ENCODE results near the gene PIR. TPM values are rescaled to one million over a fixed set of nuclear protein-coding genes. Genes with fewer than 3 reads are reported as not detected.

Gene PIR
- 22.6 TPM for polyA plus RNA-seq (2013, experiment 1 of 2)
- 21.1 TPM for polyA plus RNA-seq (2013, experiment 2 of 2)

DNA sequence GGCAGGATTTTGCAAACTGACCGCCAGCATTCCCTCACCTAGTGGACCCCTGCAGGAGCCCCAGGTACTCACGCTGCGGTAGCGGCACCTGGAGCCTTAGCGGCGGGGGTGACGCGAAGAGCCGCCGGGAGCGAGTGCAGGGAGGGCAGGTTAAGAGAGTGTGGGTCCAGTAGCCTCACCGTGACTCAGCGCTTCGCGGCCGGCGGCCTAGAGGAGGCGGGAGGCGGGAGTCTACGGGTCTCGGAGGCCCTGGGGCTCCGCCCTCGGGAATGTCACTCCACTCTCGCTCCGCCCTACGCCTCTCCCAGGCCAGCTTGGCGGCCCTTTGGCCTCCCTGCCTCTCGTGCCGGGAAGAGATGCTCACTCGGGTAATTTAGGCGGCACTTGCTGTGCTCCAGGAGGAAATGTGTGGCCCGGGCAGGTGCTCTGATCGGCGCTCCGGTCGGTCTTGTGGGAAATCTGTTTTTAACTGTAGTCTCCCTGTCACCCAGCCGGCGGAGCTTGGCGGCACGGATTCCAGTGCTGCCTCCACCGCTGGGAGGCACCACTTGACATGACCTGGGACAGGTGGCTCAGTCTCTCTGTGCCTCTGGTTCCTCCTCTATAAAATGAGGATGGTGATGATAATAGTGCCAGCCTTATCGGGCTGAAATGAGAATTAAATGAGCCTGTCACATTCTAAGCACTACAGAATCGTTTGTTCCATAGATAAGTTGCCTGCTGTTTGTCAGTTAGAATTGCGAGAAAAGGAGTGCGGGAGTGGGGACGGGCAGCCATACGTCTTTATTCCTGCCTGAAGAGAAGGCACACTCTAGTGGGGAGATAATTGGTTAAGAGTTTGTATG, at the start of gene PIR:
TSS of gene PIR (minus strand) at position 216 of the 845 bp plus-strand sequence. CDS start 2,076 bp downstream, outside the sequence.
- no peak within 1 kb of the TSS for H2BK5ac ChIP-seq (ENCODE audit: low read length)
- no peaks in the 10 kb centered on the region for H3K4me1 ChIP-seq (ENCODE audit: control insufficient read depth, low read depth, low read length)
- H3K4me3 ChIP-seq (ENCODE audit: low read length): peak within 1 kb of the TSS; percentile 51
- H4K8ac ChIP-seq (ENCODE audit: low read depth, low read length): no peak within 1 kb of the TSS
- peak within 1 kb of the TSS; percentile 78 for H3K9ac ChIP-seq (ENCODE audit: low read length)
- no peak within 1 kb of the TSS for H2BK120ac ChIP-seq (ENCODE audit: low read depth, low read length)
- no peaks in the 10 kb centered on the region for H3K36me3 ChIP-seq (ENCODE audit: control insufficient read depth, insufficient read depth, low read length)
- H3K56ac ChIP-seq (ENCODE audit: low read length): peak within 1 kb of the TSS; percentile 85
- no peaks in the 10 kb centered on the region for H3K79me2 ChIP-seq (ENCODE audit: control insufficient read depth, insufficient read depth, low read length)
- peak within 1 kb of the TSS; percentile 66 for H3K27ac ChIP-seq (ENCODE audit: low read depth, low read length)
- DNase-seq: peak; percentile 95
- H3K4ac ChIP-seq (ENCODE audit: low read depth, low read length): peak within 1 kb of the TSS; percentile 85
- no peak within 1 kb of the TSS for H2AK5ac ChIP-seq (ENCODE audit: low read length)
- H3K27me3 ChIP-seq (ENCODE audit: insufficient read depth, low read length, poor library complexity): no peaks in the 10 kb centered on the region
- H3K4me2 ChIP-seq (ENCODE audit: low read length): peak within 1 kb of the TSS; percentile 34
- no peak within 1 kb of the TSS for H2BK15ac ChIP-seq (replicated peaks; ENCODE audit: low read depth)
- no peak within 1 kb of the TSS for H3K23ac ChIP-seq (ENCODE audit: low read length)
- WGBS (ENCODE audit: extremely low coverage, insufficient coverage, low lambda C conversion rate): no CpG with 5 or more reads among the region's 47 CpGs
- no peaks in the 10 kb centered on the region for H3K79me1 ChIP-seq (ENCODE audit: low read length)
- peak within 1 kb of the TSS; percentile 86 for H3K18ac ChIP-seq (ENCODE audit: low read length)
- peak within 1 kb of the TSS; percentile 6 for H4K5ac ChIP-seq (ENCODE audit: low read length)

DNA sequence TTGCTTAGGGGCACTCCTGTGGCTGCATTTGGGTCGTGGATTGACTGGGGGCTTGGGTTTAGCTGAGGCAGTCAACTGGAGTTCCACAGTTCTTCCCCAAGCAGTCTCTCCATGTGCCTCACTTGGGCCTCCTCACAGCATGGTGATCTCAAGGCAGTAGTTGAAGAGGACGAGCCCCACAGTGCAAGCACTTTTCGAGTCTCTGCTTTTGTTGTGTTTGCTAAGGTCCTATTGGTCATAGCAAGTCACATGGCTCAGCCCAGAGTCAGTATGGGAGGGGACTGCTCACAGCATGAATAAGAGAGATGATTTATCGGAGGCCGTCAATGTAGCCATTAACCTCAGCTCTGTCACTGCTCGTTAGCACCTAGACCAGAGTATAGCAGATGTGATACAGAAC, 37.2 kb upstream of the PIR start:
- no peak overlapping the region for H3K9ac ChIP-seq (ENCODE audit: low read length)
- no peaks in the 10 kb centered on the region for H3K79me1 ChIP-seq (ENCODE audit: low read length)
- H3K23ac ChIP-seq (ENCODE audit: low read length): no peak overlapping the region
- no peak overlapping the region for H2BK15ac ChIP-seq (replicated peaks; ENCODE audit: low read depth)
- no peak overlapping the region for H2BK120ac ChIP-seq (ENCODE audit: low read depth, low read length)
- no peak overlapping the region for H3K4ac ChIP-seq (ENCODE audit: low read depth, low read length)
- no peak overlapping the region for H4K5ac ChIP-seq (ENCODE audit: low read length)
- no peak overlapping the region for H3K18ac ChIP-seq (ENCODE audit: low read length)
- H3K36me3 ChIP-seq (ENCODE audit: control insufficient read depth, insufficient read depth, low read length): no peaks in the 10 kb centered on the region
- no CpG with 5 or more reads among the region's 6 CpGs for WGBS (ENCODE audit: extremely low coverage, insufficient coverage, low lambda C conversion rate)
- H3K4me1 ChIP-seq (ENCODE audit: control insufficient read depth, low read depth, low read length): no peaks in the 10 kb centered on the region
- no peak overlapping the region for H2AK5ac ChIP-seq (ENCODE audit: low read length)
- no peaks in the 10 kb centered on the region for H3K27me3 ChIP-seq (ENCODE audit: insufficient read depth, low read length, poor library complexity)
- no peaks in the 10 kb centered on the region for H3K79me2 ChIP-seq (ENCODE audit: control insufficient read depth, insufficient read depth, low read length)
- H3K4me3 ChIP-seq (ENCODE audit: low read length): no peak overlapping the region
- H3K4me2 ChIP-seq (ENCODE audit: low read length): no peak overlapping the region
- H3K27ac ChIP-seq (ENCODE audit: low read depth, low read length): no peak overlapping the region
- no peak overlapping the region for H2BK5ac ChIP-seq (ENCODE audit: low read length)
- H3K56ac ChIP-seq (ENCODE audit: low read length): no peak overlapping the region
- peak; percentile 15 for DNase-seq
- H4K8ac ChIP-seq (ENCODE audit: low read depth, low read length): no peak overlapping the region

DNA sequence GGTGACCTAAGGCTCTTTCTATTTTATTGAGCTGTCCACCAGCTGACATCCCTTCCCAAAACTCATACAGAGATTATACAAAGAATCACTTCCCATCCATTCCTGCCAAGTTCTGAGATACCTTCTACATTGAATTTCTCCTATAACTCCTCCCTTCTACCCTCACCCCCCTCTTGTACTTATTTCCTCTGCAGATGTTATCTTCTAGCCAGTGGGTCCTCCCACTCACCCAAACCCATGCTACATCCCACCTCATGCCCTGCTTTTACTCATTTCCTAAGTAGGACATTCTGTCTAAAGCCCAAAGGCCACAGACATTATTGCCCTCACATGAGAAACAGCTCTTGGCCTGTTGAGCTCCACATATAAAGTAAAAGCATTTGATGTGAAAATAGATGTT, 36.0 kb upstream of the PIR start:
- H3K4ac ChIP-seq (ENCODE audit: low read depth, low read length): no peak overlapping the region
- no peaks in the 10 kb centered on the region for H3K27me3 ChIP-seq (ENCODE audit: insufficient read depth, low read length, poor library complexity)
- no peaks in the 10 kb centered on the region for H3K36me3 ChIP-seq (ENCODE audit: control insufficient read depth, insufficient read depth, low read length)
- no peak overlapping the region for H3K18ac ChIP-seq (ENCODE audit: low read length)
- H2BK5ac ChIP-seq (ENCODE audit: low read length): no peak overlapping the region
- no peak overlapping the region for H3K4me2 ChIP-seq (ENCODE audit: low read length)
- H2BK120ac ChIP-seq (ENCODE audit: low read depth, low read length): no peak overlapping the region
- no peaks in the 10 kb centered on the region for H3K79me2 ChIP-seq (ENCODE audit: control insufficient read depth, insufficient read depth, low read length)
- no peak overlapping the region for H3K4me3 ChIP-seq (ENCODE audit: low read length)
- H3K79me1 ChIP-seq (ENCODE audit: low read length): no peaks in the 10 kb centered on the region
- no peak for DNase-seq
- H3K9ac ChIP-seq (ENCODE audit: low read length): no peak overlapping the region
- H3K27ac ChIP-seq (ENCODE audit: low read depth, low read length): no peak overlapping the region
- no peak overlapping the region for H3K23ac ChIP-seq (ENCODE audit: low read length)
- H3K56ac ChIP-seq (ENCODE audit: low read length): no peak overlapping the region
- no peaks in the 10 kb centered on the region for H3K4me1 ChIP-seq (ENCODE audit: control insufficient read depth, low read depth, low read length)
- no peak overlapping the region for H2AK5ac ChIP-seq (ENCODE audit: low read length)
- H4K5ac ChIP-seq (ENCODE audit: low read length): no peak overlapping the region
- H4K8ac ChIP-seq (ENCODE audit: low read depth, low read length): no peak overlapping the region
- H2BK15ac ChIP-seq (replicated peaks; ENCODE audit: low read depth): no peak overlapping the region

DNA sequence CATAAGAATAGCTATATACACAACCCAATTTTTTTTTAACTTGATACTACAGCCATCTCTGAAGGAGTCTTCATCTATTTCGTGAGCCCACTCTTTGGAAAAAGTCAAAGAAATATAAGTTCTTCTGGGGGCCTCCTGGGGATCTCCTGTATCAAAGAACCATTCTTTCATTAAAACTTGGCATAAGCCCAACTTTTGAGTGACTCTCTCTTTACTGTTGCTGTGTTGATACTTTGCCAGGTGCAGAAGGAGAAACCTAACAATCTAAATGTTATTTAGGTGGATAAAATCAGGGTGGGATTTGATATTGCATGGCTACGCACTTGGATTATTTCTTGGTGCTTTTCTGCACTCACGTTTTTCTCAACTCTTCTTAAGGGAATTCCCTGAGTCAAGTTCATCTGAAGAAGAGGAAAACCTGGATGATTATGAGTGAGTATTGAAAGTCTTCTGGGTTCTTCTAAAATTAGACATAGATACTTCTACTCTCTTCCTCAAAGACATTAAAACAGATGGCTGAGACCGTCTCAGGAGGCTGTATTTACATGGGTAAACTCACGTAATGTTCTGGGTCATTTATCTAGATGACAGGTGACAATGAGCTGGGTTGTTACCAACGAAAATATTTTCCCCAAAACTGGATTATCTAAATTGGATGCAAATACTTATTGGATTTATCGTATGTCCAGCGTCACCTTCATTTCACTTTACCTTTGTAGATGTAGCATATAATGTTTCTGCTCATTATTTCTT, 32.7 kb upstream of the PIR start:
- H2BK15ac ChIP-seq (replicated peaks; ENCODE audit: low read depth): no peak overlapping the region
- no CpG with 5 or more reads among the region's 8 CpGs for WGBS (ENCODE audit: extremely low coverage, insufficient coverage, low lambda C conversion rate)
- H3K36me3 ChIP-seq (ENCODE audit: control insufficient read depth, insufficient read depth, low read length): no peaks in the 10 kb centered on the region
- no peak overlapping the region for H4K8ac ChIP-seq (ENCODE audit: low read depth, low read length)
- no peak overlapping the region for H3K4me3 ChIP-seq (ENCODE audit: low read length)
- H3K23ac ChIP-seq (ENCODE audit: low read length): no peak overlapping the region
- no peak overlapping the region for H3K56ac ChIP-seq (ENCODE audit: low read length)
- H3K18ac ChIP-seq (ENCODE audit: low read length): no peak overlapping the region
- no peak overlapping the region for H2AK5ac ChIP-seq (ENCODE audit: low read length)
- H3K4me2 ChIP-seq (ENCODE audit: low read length): no peak overlapping the region
- no peak for DNase-seq
- no peak overlapping the region for H4K5ac ChIP-seq (ENCODE audit: low read length)
- H3K79me1 ChIP-seq (ENCODE audit: low read length): no peaks in the 10 kb centered on the region
- H3K9ac ChIP-seq (ENCODE audit: low read length): no peak overlapping the region
- no peak overlapping the region for H2BK5ac ChIP-seq (ENCODE audit: low read length)
- H3K79me2 ChIP-seq (ENCODE audit: control insufficient read depth, insufficient read depth, low read length): no peaks in the 10 kb centered on the region
- no peaks in the 10 kb centered on the region for H3K27me3 ChIP-seq (ENCODE audit: insufficient read depth, low read length, poor library complexity)
- no peak overlapping the region for H2BK120ac ChIP-seq (ENCODE audit: low read depth, low read length)
- H3K4me1 ChIP-seq (ENCODE audit: control insufficient read depth, low read depth, low read length): no peaks in the 10 kb centered on the region
- H3K4ac ChIP-seq (ENCODE audit: low read depth, low read length): no peak overlapping the region
- no peak overlapping the region for H3K27ac ChIP-seq (ENCODE audit: low read depth, low read length)

DNA sequence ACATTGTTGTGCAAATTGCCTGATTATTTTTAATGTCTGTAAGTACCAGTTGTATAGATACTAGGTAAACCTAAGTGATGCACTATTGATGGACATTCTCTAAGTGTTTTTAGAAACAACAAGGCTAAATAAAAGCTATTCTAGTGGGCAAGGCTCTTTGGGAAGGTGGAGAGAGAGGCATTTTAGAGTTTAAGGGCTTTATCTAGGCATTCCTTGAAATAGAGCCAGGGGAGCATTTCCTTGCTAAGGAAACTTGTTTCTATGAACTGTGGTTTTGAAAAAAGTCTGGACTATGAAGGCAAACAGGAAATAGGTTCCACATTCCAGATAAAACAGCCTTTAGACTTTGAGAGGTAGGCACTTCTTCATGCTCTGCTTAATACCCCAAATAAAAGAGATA, 31.3 kb upstream of the PIR start:
- no peaks in the 10 kb centered on the region for H3K79me2 ChIP-seq (ENCODE audit: control insufficient read depth, insufficient read depth, low read length)
- no peaks in the 10 kb centered on the region for H3K79me1 ChIP-seq (ENCODE audit: low read length)
- no peak overlapping the region for H2BK5ac ChIP-seq (ENCODE audit: low read length)
- no peak overlapping the region for H3K4ac ChIP-seq (ENCODE audit: low read depth, low read length)
- no peak overlapping the region for H3K9ac ChIP-seq (ENCODE audit: low read length)
- no peak overlapping the region for H3K4me2 ChIP-seq (ENCODE audit: low read length)
- no peak overlapping the region for H2AK5ac ChIP-seq (ENCODE audit: low read length)
- no peaks in the 10 kb centered on the region for H3K36me3 ChIP-seq (ENCODE audit: control insufficient read depth, insufficient read depth, low read length)
- H2BK120ac ChIP-seq (ENCODE audit: low read depth, low read length): no peak overlapping the region
- no peak overlapping the region for H3K23ac ChIP-seq (ENCODE audit: low read length)
- H3K27ac ChIP-seq (ENCODE audit: low read depth, low read length): no peak overlapping the region
- no peak overlapping the region for H3K4me3 ChIP-seq (ENCODE audit: low read length)
- DNase-seq: no peak
- H2BK15ac ChIP-seq (replicated peaks; ENCODE audit: low read depth): no peak overlapping the region
- H3K18ac ChIP-seq (ENCODE audit: low read length): no peak overlapping the region
- H3K56ac ChIP-seq (ENCODE audit: low read length): no peak overlapping the region
- no peak overlapping the region for H4K8ac ChIP-seq (ENCODE audit: low read depth, low read length)
- no peaks in the 10 kb centered on the region for H3K4me1 ChIP-seq (ENCODE audit: control insufficient read depth, low read depth, low read length)
- no peak overlapping the region for H4K5ac ChIP-seq (ENCODE audit: low read length)
- H3K27me3 ChIP-seq (ENCODE audit: insufficient read depth, low read length, poor library complexity): no peaks in the 10 kb centered on the region

Measured in mesendoderm (in vitro differentiated cells).